SKM-1 treated with dmso at 0.1 percent for 144 hours (cell line): ENCODE results near the gene PER1.

Source experiments
- DNase-seq: peaks from one replicate; lab custom pipeline; 2025; ENCODE audit not compliant: unreplicated experiment; lab: John Stamatoyannopoulos, UW

The PER1 gene

GRCh38 chr17:8140065-8141029 lies 11.9 kb downstream of the PER1 start:
- DNase-seq: no peak

DNA sequence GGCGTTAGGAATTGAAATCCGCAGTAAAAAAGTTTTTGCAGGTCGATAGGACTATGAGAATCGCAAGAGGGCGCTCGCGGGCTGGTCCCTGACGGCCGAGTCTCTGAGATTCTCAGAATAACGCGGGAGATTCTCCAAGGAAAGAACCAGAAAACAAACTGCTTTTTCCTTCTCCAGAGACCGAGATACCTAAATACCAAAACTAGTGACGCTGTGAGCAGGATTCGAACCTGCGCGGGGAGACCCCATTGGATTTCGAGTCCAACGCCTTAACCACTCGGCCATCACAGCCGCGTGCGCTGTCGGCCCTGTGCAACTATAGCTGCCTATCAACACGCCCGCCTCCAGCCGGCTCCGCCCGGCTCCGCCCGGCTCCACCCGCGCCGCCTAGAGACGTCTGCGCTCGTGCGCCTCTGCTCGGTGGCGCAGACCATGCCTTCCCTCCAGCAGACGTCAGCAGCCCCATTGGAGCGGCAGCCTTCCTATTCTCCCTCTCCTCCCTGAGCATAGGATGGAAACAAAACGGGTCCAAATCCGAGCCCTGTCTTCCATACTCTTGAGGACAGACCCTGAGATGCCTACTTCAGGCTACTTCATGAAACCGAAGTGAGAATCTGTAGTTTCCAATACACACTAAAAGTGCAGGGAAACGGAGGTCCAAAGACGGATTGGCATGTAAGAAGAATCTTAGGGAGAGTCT lies 13.4 kb downstream of the PER1 start:
- peak; percentile 76 for DNase-seq

- no peak for DNase-seq
Observed at GRCh38 chr17:8138374-8138671, 13.9 kb downstream of the PER1 start.

GRCh38 chr17:8137645-8138373 lies 14.4 kb downstream of the PER1 start:
- DNase-seq: no peak

DNA sequence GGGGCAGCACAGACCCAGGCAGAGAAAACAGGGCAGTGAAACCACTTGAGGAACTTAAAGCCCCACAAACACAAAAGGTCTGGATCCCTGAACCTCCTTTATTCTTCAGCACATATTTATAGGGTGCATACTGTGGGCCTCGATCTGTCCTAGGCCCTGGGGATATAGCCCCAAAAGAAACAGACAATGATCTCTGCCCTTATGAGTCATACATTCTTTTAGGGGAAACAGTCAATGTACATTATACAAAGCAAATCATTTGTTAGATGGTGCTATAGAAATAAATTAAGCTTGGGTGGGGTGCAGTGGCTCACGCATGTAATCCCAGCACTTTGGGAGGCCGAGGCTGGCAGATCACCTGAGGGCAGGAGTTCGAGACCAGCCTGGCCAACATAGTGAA lies 18.3 kb downstream of the PER1 start:
- no peak for DNase-seq

DNA sequence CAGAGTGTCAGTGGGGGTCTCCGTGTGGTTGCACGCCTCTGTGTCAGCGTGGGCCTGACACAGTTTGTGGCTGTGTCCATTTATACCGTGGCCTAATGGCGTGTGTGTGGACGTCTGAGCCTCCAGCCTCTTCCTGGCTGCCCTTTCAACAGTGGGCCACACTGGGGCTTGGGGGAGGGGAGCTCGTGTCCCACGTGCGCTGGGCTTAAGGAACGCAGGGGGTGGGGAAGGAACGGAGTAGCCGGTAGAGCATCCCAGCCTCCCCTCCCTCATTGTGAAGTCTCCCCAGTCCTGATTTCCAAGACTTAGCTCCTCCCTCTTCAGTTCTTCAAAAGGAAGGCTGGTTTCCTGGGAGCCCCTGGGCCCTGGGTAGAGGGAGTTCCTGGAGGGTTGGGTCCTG lies 18.8 kb downstream of the PER1 start:
- DNase-seq: no peak

GRCh38 chr17:8131844-8132441 lies 20.3 kb downstream of the PER1 start:
- DNase-seq: no peak

DNA sequence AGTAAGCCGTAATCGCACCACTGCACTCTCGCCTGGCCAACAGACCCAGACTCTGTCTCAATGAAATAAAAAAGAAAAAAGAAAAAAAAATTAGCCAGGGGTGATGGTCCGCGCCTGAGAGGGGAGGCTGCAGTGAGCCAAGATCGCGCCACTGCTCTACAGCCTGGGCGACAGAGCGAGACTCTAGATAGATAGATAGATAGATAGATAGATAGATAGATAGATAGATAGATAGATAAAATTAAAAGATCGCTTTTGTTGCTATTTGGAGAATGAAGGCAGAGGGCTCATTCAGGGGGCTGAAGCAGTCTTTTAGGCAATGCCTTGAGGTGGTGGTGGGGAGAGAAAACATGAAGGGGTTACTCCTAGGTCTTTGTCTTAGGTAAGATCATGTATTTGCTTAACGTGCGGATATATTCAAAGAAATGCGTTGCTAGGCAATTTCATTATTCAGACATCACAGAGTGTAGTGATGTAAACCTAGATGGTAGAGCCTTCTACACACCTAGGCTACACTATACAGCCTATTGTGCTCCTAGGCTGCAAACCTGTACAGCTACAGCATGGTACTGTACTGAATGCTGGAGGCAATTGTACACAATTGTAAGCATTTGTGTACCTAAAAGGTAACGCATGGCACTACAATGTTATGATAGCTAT lies 23.9 kb downstream of the PER1 start:
- no peak for DNase-seq

DNA sequence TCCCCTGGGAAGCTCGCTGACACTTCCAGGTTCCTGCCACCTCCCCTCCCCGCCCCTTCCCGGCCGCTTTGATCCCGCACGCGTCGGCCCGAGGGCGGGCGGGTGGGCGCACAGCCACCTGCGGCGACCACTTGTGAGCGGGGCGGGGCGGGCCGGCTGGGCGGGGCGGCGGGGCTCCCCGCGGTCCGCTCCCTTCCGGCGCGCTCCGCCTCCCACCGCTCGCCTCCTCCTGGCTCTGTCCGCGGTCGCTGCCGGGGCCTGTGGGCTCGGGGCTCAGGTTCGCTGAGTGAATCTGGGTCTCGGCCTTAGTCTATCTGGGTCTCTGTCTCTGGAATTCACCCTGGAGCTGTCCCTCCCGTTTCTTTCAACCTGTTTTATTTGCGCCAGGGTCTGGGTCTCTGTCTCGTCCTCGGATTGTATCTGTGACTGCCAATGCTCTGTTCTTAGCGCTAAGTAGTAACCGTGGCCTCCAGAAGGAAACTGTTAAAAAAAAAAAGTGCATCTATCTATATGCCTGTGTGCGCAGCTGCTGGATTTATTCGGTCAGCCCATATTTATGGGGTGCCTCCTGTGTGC lies 25.6 kb downstream of the PER1 start:
- no peak for DNase-seq

DNA sequence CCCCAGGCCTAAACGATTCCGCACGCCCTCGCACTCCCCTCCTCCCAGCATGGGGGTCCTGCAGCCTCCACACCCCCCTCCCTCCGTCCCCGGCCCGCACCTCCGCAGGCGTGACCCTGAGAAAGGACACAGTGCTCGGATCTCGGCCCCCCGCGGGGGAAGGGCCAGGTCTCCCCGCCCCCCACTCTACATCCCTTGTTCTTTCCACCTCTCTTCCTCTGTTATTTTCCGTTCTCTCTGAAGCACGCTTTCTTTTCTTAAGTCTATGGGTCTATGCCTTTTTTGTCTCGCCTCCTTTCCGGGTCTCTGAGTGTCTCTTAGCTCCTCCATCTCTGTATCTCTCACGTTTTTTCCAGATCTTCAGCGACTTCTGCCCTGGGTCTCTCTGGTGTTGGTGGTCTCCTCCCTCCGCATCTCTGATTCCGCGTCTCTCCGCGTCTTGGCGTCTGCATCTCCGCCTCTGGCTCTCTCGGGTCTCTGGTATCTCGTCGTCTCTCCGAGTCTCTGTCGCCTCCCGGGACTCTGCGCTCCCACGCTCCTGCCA lies 26.2 kb downstream of the PER1 start:
- no peak for DNase-seq

DNA sequence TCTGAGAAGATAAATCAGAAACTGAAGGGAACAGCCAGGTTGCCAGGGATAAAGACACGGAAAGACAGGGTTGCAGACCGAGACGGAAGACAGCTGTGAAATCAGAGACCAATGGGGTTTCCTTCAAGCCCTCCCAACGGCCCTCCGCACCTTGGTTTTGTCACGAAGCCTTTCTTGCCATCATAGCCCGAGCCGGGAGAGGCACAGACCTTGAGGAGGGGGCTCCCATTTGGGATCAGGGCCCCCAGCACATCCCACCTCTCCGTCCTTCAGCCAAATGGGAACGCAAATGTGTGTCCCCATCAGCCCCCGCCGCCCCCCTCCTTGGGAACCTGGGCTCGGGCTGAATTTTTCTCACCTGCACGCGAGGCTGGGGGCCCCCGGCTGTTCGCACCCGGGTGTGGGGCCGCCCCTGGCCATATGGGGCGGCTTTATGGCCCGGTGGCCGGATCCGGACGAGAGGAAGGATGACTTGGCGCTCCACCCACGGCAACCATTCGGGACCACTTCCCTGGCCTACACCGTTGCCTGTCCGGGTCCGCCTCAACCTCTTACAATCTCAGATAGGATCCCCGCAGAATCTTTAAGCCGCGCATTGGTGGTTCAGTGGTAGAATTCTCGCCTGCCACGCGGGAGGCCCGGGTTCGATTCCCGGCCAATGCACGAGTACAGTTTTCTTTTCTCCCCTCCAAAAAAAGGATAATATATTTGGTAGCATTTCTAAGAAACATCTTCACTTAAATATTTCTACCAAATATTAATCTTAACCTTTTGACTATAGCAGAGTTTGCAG lies 26.9 kb downstream of the PER1 start:
- DNase-seq: no peak

GRCh38 chr17:8124350-8125153 lies 27.7 kb downstream of the PER1 start:
- DNase-seq: no peak

DNA sequence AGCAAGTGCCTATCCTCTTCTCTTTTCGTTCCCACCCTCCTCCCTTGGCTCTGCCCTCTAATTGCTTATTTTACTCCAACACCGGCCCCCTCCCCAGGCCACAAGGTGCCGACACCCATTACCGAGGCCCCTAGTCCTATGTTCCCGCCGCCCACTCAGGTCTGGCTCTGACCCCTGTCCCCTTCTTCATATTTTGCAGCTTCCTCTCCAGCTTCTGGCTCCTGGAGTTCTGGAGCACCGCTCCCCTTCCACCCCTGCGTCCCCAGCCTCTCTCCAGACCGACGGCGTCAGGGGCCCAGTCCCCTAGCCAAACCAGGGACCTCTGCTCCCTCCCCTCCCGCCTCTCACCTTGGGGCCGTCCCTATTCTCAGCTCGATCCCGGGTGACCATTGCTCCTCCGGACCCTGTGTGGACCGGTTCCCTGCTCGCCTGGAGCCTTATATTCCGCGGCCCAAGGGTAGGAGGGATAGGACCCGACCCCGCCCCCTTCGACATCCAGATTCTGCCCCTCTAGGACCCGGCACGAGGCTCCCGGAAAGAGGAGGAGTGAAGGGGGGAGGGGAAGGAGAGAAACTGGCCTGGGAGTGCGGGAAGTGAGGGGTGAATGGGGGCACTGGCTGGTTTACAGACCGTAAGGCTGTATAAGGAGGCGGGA lies 28.4 kb downstream of the PER1 start, which contains the start of gene HES7:
HES7 (minus strand) TSS at position 412 of the 655 bp plus-strand sequence; CDS start at position 390, 22 bp downstream.
- DNase-seq: no peak

- no peak for DNase-seq
Observed at GRCh38 chr17:8122924-8123694, 29.1 kb downstream of the PER1 start.

DNA sequence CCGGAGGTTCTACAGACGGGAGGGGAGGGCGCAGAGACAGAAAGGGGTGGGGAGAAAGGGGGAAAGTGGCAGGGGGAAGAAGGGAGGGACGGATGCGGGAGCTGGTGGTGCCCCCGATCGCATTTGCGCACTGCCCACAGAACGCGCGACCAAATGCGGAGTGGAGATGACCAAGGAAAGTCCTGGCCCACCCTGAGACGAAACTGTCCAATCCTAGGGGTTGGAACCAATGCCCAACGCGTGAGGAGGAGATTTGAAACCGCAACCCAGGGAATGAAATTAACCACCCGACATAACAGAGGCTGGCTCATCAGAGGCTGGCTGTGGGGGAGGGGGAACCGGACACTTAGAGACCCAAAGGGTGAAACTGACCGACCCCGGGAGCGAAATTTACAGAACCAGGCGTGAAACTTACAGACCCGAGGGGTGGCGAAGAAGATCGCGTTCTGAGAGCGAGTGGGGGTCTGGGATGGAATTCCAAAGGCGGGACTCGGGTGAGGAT lies 29.7 kb downstream of the PER1 start:
- DNase-seq: no peak

GRCh38 chr17:8121681-8122421 lies 30.4 kb downstream of the PER1 start:
- DNase-seq: no peak

DNA sequence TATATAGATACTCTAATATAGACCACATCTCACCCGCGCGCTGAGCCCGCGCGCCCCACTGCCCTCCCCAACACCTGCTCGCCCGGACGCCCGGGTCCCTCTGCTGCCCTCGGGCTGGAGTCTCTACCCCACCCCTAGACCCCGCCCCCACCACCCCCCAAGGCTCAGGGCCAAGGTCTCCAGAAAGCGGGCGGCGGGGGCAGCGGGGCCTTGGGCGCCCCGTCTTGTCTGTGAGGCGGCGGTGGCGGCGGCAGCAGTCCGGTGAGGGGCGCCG lies 30.9 kb downstream of the PER1 start:
- DNase-seq: no peak
